CD14-positive monocyte (primary cell): ENCODE data around the gene DMXL1. TPM values are rescaled to one million over a fixed set of nuclear protein-coding genes. Genes with fewer than 3 reads are reported as not detected.

ENCODE experiments used
- DNase-seq, 3 donors: peaks; one replicate each; pipeline ENCODE4 v3.0.0-alpha.2; 2011 to 2022
- H2AFZ ChIP-seq: 2 replicates; pipeline ENCODE4 v1.6.0; 2012; ENCODE audit warnings: mild to moderate bottlenecking, low read depth, low read length, inconsistent platforms; ENCODE audit not compliant: insufficient read depth, poor library complexity, severe bottlenecking
- H3K27ac ChIP-seq, 2 donors: 1 replicate in 1 of 2; 2 replicates in 1 of 2; pipeline ENCODE4 v1.5.1; 2012 to 2013; ENCODE audit warnings: low read length in 2 of 2, control low read depth in 1 of 2, inconsistent platforms in 1 of 2, low read depth in 1 of 2, mild to moderate bottlenecking in 1 of 2
- H3K27me3 ChIP-seq, 2 donors: one replicate each; pipeline versions ENCODE4 v1.6.0 to v1.6.1; 2011 to 2013; ENCODE audit warnings: low read length in 2 of 2; ENCODE audit not compliant: control insufficient read depth in 2 of 2, insufficient read depth in 2 of 2
- H3K36me3 ChIP-seq, 2 donors: replicated peaks in 1 of 2; 1 replicate in 1 of 2; 2 replicates in 1 of 2; pipeline versions ENCODE4 v1.5.1 to v1.6.1; 2012 to 2013; ENCODE audit warnings: low read length in 2 of 2, control low read depth in 1 of 2, inconsistent platforms in 1 of 2, mild to moderate bottlenecking in 1 of 2; ENCODE audit not compliant: insufficient read depth in 2 of 2, control insufficient read depth in 1 of 2
- H3K4me1 ChIP-seq, 2 donors: 1 replicate in 1 of 2; 2 replicates in 1 of 2; pipeline versions ENCODE4 v1.5.1 to v1.6.1; 2012 to 2013; ENCODE audit warnings: low read length in 2 of 2, control low read depth in 1 of 2, inconsistent platforms in 1 of 2, mild to moderate bottlenecking in 1 of 2, moderate library complexity in 1 of 2; ENCODE audit not compliant: insufficient read depth in 2 of 2, control insufficient read depth in 1 of 2
- H3K4me2 ChIP-seq: replicated peaks from 2 replicates; pipeline ENCODE3; 2012; ENCODE audit warnings: low read length, moderate library complexity, mild to moderate bottlenecking; ENCODE audit not compliant: poor library complexity, severe bottlenecking; ENCODE audit errors: extremely low read depth
- H3K4me3 ChIP-seq, 3 experiments: fragments of 200-600 bp in 1 of 3; sonication (generic) in 1 of 3; replicated peaks in 1 of 3; 1 replicate in 2 of 3; 2 replicates in 1 of 3; pipeline ENCODE4 v1.5.1; 2011 to 2013; ENCODE audit warnings: low read length in 3 of 3, mild to moderate bottlenecking in 3 of 3, control low read depth in 2 of 3, low read depth in 2 of 3, inconsistent platforms in 1 of 3, moderate library complexity in 1 of 3
- H3K79me2 ChIP-seq: 2 replicates; pipeline ENCODE4 v1.6.0; 2012; ENCODE audit warnings: mild to moderate bottlenecking, control low read depth, inconsistent platforms, low read length, moderate library complexity; ENCODE audit not compliant: insufficient read depth
- H3K9ac ChIP-seq: 2 replicates; pipeline ENCODE4 v1.6.0; 2017; ENCODE audit warnings: low read length, mild to moderate bottlenecking; ENCODE audit not compliant: insufficient read depth, poor library complexity, severe bottlenecking
- H3K9me3 ChIP-seq, 2 donors: replicated peaks in 1 of 2; 1 replicate in 1 of 2; 2 replicates in 1 of 2; pipeline versions ENCODE4 v1.5.1 to v1.6.1; 2012 to 2013; ENCODE audit warnings: low read length in 2 of 2, control low read depth in 1 of 2; ENCODE audit not compliant: control insufficient read depth in 1 of 2, insufficient read depth in 1 of 2
- H4K20me1 ChIP-seq: 2 replicates; pipeline ENCODE4 v1.6.0; 2012; ENCODE audit warnings: mild to moderate bottlenecking, low read length, control low read depth, moderate library complexity; ENCODE audit not compliant: insufficient read depth
- H3K27ac Mint-ChIP-seq, 7 donors: one replicate each; pipeline ENCODE4 v1.8.0; 2020; ENCODE audit warnings: mild to moderate bottlenecking in 7 of 7, mixed read lengths in 7 of 7, moderate library complexity in 6 of 7, inconsistent platforms in 2 of 7
- H3K27me3 Mint-ChIP-seq, 3 donors: one replicate each; pipeline ENCODE4 v1.8.0; 2021 to 2022; ENCODE audit warnings: low read depth in 3 of 3, mild to moderate bottlenecking in 3 of 3, mixed read lengths in 3 of 3, moderate library complexity in 3 of 3, inconsistent platforms in 1 of 3
- H3K36me3 Mint-ChIP-seq, 2 donors: one replicate each; pipeline ENCODE4 v1.8.0; 2020; ENCODE audit warnings: mixed read lengths in 2 of 2, inconsistent platforms in 1 of 2, mild to moderate bottlenecking in 1 of 2
- H3K4me1 Mint-ChIP-seq: one replicate; pipeline ENCODE4 v1.8.0; 2020; ENCODE audit warnings: mild to moderate bottlenecking, mixed read lengths
- H3K4me3 Mint-ChIP-seq, 2 donors: one replicate each; pipeline ENCODE4 v1.8.0; 2020; ENCODE audit warnings: mild to moderate bottlenecking in 2 of 2, mixed read lengths in 2 of 2, moderate library complexity in 1 of 2
- H3K9me3 Mint-ChIP-seq, 7 donors: one replicate each; pipeline ENCODE4 v1.8.0; 2020 to 2022; ENCODE audit warnings: mixed read lengths in 7 of 7, mild to moderate bottlenecking in 6 of 7, moderate library complexity in 6 of 7, inconsistent platforms in 2 of 7
- CTCF ChIP-seq: fragments of 200-600 bp; IDR thresholded peaks from one replicate; pipeline ENCODE4 v1.8.0; 2022; ENCODE audit warnings: antibody characterized with exemption, mild to moderate bottlenecking
- WGBS: methylation state at CpG from one replicate; pipeline ENCODE4 v1.1.5; 2013; ENCODE audit warnings: missing lambda C conversion rate; ENCODE audit not compliant: insufficient coverage; 5-methylcytosine and 5-hydroxymethylcytosine counted together
- intact Hi-C, 2 donors: fragments of 100-400 bp; cut with micrococcal nuclease; formaldehyde crosslinking; loops; one replicate each; pipeline versions ENCODE4 v1.15.0 to v1.15.1; 2023
- polyA plus RNA-seq, 3 donors: library from polyadenylated mRNA; depleted of rRNA in 1 of 3; unstranded in 2 of 3; stranded (reverse) in 1 of 3; fragments of 300-500 nt in 2 of 3; fragments of >200 nt in 1 of 3; fragmentation: Illumina TruSeq in 2 of 3; gene quantifications; 1 replicate in 2 of 3; 2 replicates in 1 of 3; pipeline ENCODE4 v1.2.3, GENCODE V29; 2012 to 2021

Gene DMXL1
- polyA plus RNA-seq, 3 donors: 15.5 to 20.5 (median 19.5) TPM

- Histone ChIP-seq H4K20me1 (no peaks in the 10 kb centered on the region), H2AFZ (no peak overlapping the region), H3K9ac (no peak overlapping the region), H3K27ac (no peak overlapping the region), H3K4me2 (no peak overlapping the region), H3K27me3 (no peaks in the 10 kb centered on the region), H3K79me2 (no peaks in the 10 kb centered on the region), H3K9me3 (no peaks in the 10 kb centered on the region), H3K36me3 (no peaks in the 10 kb centered on the region), H3K4me1 (peaks cover 18 to 22% of the 10 kb centered on the region in 2 donors), H3K4me3 (no peak overlapping the region)
- DNase-seq: no peak
- H3K36me3 Mint-ChIP-seq: no peaks in the 10 kb centered on the region
- intact Hi-C loops: no loop called here
- no peak for TF ChIP-seq CTCF
- H3K4me3 Mint-ChIP-seq: no peak overlapping the region
- H3K27ac Mint-ChIP-seq: no peak overlapping the region
- peaks cover 16% of the 10 kb centered on the region for H3K4me1 Mint-ChIP-seq
- no peaks in the 10 kb centered on the region for H3K9me3 Mint-ChIP-seq
- 100% methylated on average over 1 of the region's 2 CpGs for WGBS
- peaks cover 2 to 6% (median 3%) of the 10 kb centered on the region in 3 donors for H3K27me3 Mint-ChIP-seq
These were observed 22.6 kb upstream of the DMXL1 start for GRCh38 chr5:119048246-119048645.

GRCh38 chr5:119049824-119050449 is 20.9 kb upstream of the DMXL1 start:
- DNase-seq: peak; percentile 35 to 71 (median 63)
- Histone ChIP-seq H2AFZ (peak overlapping the region; percentile 67), H3K79me2 (no peaks in the 10 kb centered on the region), H3K9me3 (no peaks in the 10 kb centered on the region), H3K4me2 (peak overlapping the region; percentile 34), H3K36me3 (no peaks in the 10 kb centered on the region), H4K20me1 (no peaks in the 10 kb centered on the region), H3K27me3 (no peaks in the 10 kb centered on the region), H3K9ac (peak overlapping the region; percentile 19), H3K4me3 (peak overlapping the region in 1 of 3 experiments; percentile 30), H3K27ac (peak overlapping the region; percentile 26 to 52), H3K4me1 (peaks cover 21 to 25% of the 10 kb centered on the region in 2 donors)
- no peak for TF ChIP-seq CTCF
- peaks cover 20% of the 10 kb centered on the region for H3K4me1 Mint-ChIP-seq
- H3K27ac Mint-ChIP-seq: peak overlapping the region in 6 of 7 donors; percentile 26 to 91 (median 77)
- intact Hi-C loops: no loop called here
- no peaks in the 10 kb centered on the region for H3K9me3 Mint-ChIP-seq
- 11% methylated on average over 2 of the region's 7 CpGs for WGBS
- H3K36me3 Mint-ChIP-seq: no peaks in the 10 kb centered on the region
- H3K4me3 Mint-ChIP-seq: peak overlapping the region in 1 of 2 donors; percentile 43
- peaks cover 0 to 6% (median 3%) of the 10 kb centered on the region in 3 donors for H3K27me3 Mint-ChIP-seq
